Lung (tissue), 12 donors: Measurements from ENCODE around the gene PCSK7. TPM values are rescaled to one million over a fixed set of nuclear protein-coding genes. Genes with fewer than 3 reads are reported as not detected.
A peak's percentile ranks its signal among the peaks of the same experiment; 100 is the strongest.

Source experiments
- ATAC-seq: fragments of 200-7000 bp; cut with Tn5 transposase; one replicate; pipeline ENCODE4 v1.9.1; 2020; ENCODE audit warnings: moderate number of reproducible peaks; ENCODE audit not compliant: insufficient read depth, low FRiP score
- DNase-seq, 3 donors: peaks; one replicate each; pipeline ENCODE4 v3.0.0-alpha.2; 2013 to 2017
- H3K27ac ChIP-seq, 2 donors: one replicate each; pipeline ENCODE4 v1.5.1; 2013; ENCODE audit warnings: mild to moderate bottlenecking in 2 of 2, moderate library complexity in 2 of 2, control low read depth in 1 of 2, inconsistent platforms in 1 of 2, low read depth in 1 of 2, low read length in 1 of 2
- H3K27me3 ChIP-seq, 3 donors: one replicate each; pipeline ENCODE4 v1.5.1; 2013; ENCODE audit warnings: low read length in 2 of 3; ENCODE audit not compliant: control insufficient read depth in 3 of 3, insufficient read depth in 3 of 3
- H3K36me3 ChIP-seq, 4 donors: one replicate each; pipeline ENCODE4 v1.5.1; 2013; ENCODE audit warnings: low read length in 4 of 4, mild to moderate bottlenecking in 1 of 4, moderate library complexity in 1 of 4; ENCODE audit not compliant: control insufficient read depth in 4 of 4, insufficient read depth in 4 of 4
- H3K4me1 ChIP-seq, 5 donors: one replicate each; pipeline ENCODE4 v1.5.1; 2013; ENCODE audit warnings: low read length in 5 of 5, mild to moderate bottlenecking in 2 of 5, moderate library complexity in 1 of 5; ENCODE audit not compliant: control insufficient read depth in 5 of 5, insufficient read depth in 5 of 5
- H3K4me3 ChIP-seq: one replicate; pipeline ENCODE4 v1.5.1; 2013; ENCODE audit warnings: mild to moderate bottlenecking, control low read depth, moderate library complexity
- H3K9ac ChIP-seq, 2 donors: one replicate each; pipeline ENCODE4 v1.5.1; 2013; ENCODE audit warnings: low read length in 2 of 2, control low read depth in 1 of 2; ENCODE audit not compliant: insufficient read depth in 1 of 2
- H3K9me3 ChIP-seq, 4 donors: one replicate each; pipeline ENCODE4 v1.5.1; 2013; ENCODE audit warnings: low read length in 3 of 4, mild to moderate bottlenecking in 1 of 4, moderate library complexity in 1 of 4; ENCODE audit not compliant: control insufficient read depth in 4 of 4, insufficient read depth in 3 of 4
- CTCF ChIP-seq: IDR thresholded peaks from 2 replicates; pipeline ENCODE4 v1.5.1; 2012; ENCODE audit warnings: mild to moderate bottlenecking; ENCODE audit errors: control extremely low read depth, extremely low read depth
- WGBS, 2 donors: extraction: QIAGEN DNeasy Blood & Tissue Kit; methylation state at CpG; one replicate each; pipeline ENCODE4 v1.1.7; 2013; 5-methylcytosine and 5-hydroxymethylcytosine counted together
- polyA plus RNA-seq, 2 donors: library from polyadenylated mRNA; stranded (reverse); fragments of 200-250 nt; gene quantifications; one replicate each; pipeline ENCODE4 v1.2.1, GENCODE V29; 2013
- total RNA-seq, 2 donors: library from RNA; depleted of rRNA in 1 of 2; stranded (reverse); fragments of >200 nt in 1 of 2; gene quantifications; one replicate each; pipeline ENCODE4 v1.2.1, GENCODE V29; 2014 to 2021
- donor health status: control.
- donor health status: control.
- donor health status: Bipolar disorder and iron deficiency.
- donor health status: healthy.
- donor health status: DM: yes; HTN: yes; CAD: no.

The PCSK7 gene
- total and polyA plus RNA-seq, 4 donors: 29.2 to 82.5 (median 32.9) TPM

GRCh38 chr11:117178210-117179034 lies 53.5 kb downstream of the PCSK7 start, which contains the start of gene SIDT2:
Gene SIDT2, plus strand, starts transcription at chr11:117178743. Its CDS starts 521 bp downstream, at chr11:117179264.
- no peaks in the 10 kb centered on the region for H3K9me3 ChIP-seq
- H3K27me3 ChIP-seq: no peaks in the 10 kb centered on the region
- peak within 1 kb of the TSS; percentile 80 to 90 for H3K9ac ChIP-seq
- H3K4me3 ChIP-seq: peak within 1 kb of the TSS; percentile 91
- peak; percentile 27 for TF ChIP-seq CTCF
- ATAC-seq: peak; percentile 91
- DNase-seq: peak; percentile 97 to 98 (median 98)
- peaks cover 11 to 25% (median 13%) of the 10 kb centered on the region in 5 donors for H3K4me1 ChIP-seq
- peak within 1 kb of the TSS; percentile 91 to 97 for H3K27ac ChIP-seq
- peaks cover 0 to 10% (median 6%) of the 10 kb centered on the region in 4 donors for H3K36me3 ChIP-seq
- WGBS, 2 donors: 1 to 2% methylated on average over 51 of the region's 51 CpGs

DNA sequence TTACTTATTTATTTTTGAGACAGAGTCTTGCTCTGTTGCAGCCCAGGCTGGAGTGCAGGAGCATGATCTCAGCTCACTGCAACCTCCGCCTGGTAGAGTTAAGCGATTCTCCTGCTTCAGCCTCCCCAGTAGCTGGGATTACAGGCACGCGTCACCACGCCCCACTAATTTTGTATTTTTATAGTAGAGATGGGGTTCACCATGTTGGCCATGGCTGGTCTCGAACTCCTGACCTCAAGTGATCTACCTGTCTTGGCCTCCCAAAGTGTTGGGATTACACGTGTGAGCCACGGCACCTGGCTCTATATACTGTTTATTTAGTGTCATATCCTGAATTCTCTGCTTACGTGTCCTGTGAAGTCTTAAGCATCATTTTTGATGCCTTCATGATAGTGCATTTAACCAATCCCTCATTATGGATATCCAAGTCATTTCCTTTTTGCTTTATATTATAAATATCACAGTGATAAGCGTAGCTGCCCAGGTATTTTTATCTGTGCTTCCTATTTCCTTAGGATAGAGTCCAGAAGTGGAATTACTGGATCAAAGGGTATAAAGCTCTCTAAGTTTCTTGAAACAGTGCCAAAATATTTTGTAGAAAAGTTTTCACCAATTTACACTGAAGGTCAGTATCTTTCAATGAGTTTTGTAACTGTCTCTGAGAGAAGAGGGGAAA lies 54.2 kb downstream of the PCSK7 start:
- no peak for ATAC-seq
- Histone ChIP-seq H3K4me1 (peaks cover 11 to 25% (median 16%) of the 10 kb centered on the region in 5 donors), H3K27me3 (no peaks in the 10 kb centered on the region), H3K4me3 (no peak overlapping the region), H3K36me3 (peaks cover 0 to 9% (median 4%) of the 10 kb centered on the region in 4 donors), H3K9me3 (no peaks in the 10 kb centered on the region), H3K9ac (peak overlapping the region in 1 of 2 donors; percentile 90), H3K27ac (peak overlapping the region in 1 of 2 donors; percentile 97)
- TF ChIP-seq CTCF: no peak
- WGBS, 2 donors: 74 to 83% methylated on average over 10 of the region's 10 CpGs
- no peak for DNase-seq

DNA sequence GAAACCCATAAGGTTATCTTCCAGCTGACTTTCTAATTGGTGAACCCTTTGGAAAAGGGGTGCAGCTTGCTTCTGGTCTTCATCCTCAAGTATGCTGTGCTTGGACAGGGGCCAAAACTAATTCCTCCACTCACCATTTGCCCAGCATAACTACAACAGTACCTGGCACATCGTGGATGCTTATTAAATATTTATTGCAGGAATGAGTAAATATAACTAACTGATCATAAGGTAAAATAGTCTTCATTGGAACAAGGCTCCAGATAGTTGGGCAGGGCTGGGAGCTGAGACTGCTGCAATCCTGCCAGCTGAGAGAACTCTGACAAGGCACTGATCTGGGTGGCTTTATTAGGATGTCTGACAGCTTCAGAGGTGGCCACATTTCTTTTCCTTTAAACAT lies 55.7 kb downstream of the PCSK7 start:
- no peak overlapping the region for H3K9ac ChIP-seq
- H3K4me1 ChIP-seq: peaks cover 11 to 25% (median 18%) of the 10 kb centered on the region in 5 donors
- no peak overlapping the region for H3K4me3 ChIP-seq
- no peaks in the 10 kb centered on the region for H3K9me3 ChIP-seq
- TF ChIP-seq CTCF: no peak
- H3K36me3 ChIP-seq: peaks cover 0 to 3% (median 0%) of the 10 kb centered on the region in 4 donors
- DNase-seq: no peak
- no peaks in the 10 kb centered on the region for H3K27me3 ChIP-seq
- WGBS, 2 donors: 64 to 71% methylated on average over 1 of the region's 1 CpG
- no peak for ATAC-seq
- H3K27ac ChIP-seq: no peak overlapping the region
